ENCODE measurements around the gene SPIN1.

- TF ChIP-seq CTCF (IDR thresholded peaks at IDR 0.05): no peak
- TF ChIP-seq POLR2A (IDR thresholded peaks at IDR 0.05): no peak
These were observed 41.6 kb downstream of the SPIN1 start for GRCh38 chr9:88429595-88430430.
